GM10266 (cell line): ENCODE results near the gene ITFG1.
"Not testable (repeated sequence)": the region's sequence is repeated elsewhere in the genome, so short reads cannot be mapped to it uniquely, and the experiment has no call there.

Source experiments
- DNase-seq: peaks from one replicate; pipeline ENCODE4 v3.0.0; 2012; ENCODE audit errors: extremely low spot score
- TF ChIP-seq, protein P1 (sequence below): IDR thresholded peaks from 2 replicates; pipeline ENCODE4 v1.5.1; 2012; ENCODE audit warnings: mild to moderate bottlenecking, low read depth; ENCODE audit not compliant: control insufficient read depth, insufficient read depth; ENCODE audit errors: missing control alignments

ITFG1 gene

DNA sequence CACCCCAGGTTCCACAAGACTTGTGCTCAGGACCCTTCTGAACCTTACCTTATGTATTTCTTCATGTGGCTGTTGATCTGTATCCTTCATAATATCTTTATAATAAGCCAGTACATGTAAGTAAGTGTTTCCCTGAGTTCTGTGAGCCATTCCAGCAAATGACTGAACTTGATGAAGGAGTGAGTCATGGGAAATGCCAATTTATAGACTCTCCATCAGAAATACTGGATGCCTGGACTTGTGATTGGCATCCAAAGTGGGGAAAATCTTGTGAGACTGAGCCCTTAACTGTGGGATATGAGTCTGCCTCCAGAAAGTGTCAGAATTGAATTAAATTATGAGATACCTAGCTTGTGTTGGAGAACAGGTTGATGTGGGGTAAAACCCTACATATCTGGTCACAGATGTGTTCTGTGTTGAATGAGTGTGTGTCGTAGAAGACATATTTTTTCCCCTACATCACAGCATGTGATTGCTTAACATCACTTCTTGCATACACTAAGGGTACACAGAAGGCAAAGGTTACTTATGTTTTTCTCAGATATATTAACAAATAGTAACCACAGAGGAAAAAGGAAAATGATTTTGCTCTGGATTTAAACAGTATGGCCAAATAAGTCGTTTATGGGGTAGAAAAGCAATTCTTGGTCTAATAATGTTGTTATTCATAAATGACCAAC lies 247.0 kb downstream of the ITFG1 start:
- no peak for DNase-seq
- TF ChIP-seq, protein P1, sequence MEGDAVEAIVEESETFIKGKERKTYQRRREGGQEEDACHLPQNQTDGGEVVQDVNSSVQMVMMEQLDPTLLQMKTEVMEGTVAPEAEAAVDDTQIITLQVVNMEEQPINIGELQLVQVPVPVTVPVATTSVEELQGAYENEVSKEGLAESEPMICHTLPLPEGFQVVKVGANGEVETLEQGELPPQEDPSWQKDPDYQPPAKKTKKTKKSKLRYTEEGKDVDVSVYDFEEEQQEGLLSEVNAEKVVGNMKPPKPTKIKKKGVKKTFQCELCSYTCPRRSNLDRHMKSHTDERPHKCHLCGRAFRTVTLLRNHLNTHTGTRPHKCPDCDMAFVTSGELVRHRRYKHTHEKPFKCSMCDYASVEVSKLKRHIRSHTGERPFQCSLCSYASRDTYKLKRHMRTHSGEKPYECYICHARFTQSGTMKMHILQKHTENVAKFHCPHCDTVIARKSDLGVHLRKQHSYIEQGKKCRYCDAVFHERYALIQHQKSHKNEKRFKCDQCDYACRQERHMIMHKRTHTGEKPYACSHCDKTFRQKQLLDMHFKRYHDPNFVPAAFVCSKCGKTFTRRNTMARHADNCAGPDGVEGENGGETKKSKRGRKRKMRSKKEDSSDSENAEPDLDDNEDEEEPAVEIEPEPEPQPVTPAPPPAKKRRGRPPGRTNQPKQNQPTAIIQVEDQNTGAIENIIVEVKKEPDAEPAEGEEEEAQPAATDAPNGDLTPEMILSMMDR: no peak

DNA sequence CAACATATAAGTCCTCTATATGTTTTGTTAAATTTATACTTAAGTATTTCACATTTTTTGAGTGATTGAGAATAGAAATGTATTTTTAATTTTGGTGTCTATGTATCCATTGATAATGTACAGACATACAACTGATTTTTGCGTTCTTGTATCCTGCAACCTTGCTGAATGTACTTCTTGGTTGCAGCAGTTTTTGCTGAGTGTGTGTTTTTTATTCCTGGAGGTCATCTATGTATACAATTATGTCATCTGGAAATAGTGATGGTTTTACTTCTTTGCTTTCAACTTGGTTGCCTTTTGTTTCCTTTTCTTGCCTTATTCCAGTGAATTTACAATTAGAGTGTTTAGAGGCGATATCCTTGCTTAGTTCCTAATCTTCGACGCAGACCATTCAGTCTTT lies 249.6 kb downstream of the ITFG1 start:
- no peak for DNase-seq
- TF ChIP-seq, protein P1: no peak

DNA sequence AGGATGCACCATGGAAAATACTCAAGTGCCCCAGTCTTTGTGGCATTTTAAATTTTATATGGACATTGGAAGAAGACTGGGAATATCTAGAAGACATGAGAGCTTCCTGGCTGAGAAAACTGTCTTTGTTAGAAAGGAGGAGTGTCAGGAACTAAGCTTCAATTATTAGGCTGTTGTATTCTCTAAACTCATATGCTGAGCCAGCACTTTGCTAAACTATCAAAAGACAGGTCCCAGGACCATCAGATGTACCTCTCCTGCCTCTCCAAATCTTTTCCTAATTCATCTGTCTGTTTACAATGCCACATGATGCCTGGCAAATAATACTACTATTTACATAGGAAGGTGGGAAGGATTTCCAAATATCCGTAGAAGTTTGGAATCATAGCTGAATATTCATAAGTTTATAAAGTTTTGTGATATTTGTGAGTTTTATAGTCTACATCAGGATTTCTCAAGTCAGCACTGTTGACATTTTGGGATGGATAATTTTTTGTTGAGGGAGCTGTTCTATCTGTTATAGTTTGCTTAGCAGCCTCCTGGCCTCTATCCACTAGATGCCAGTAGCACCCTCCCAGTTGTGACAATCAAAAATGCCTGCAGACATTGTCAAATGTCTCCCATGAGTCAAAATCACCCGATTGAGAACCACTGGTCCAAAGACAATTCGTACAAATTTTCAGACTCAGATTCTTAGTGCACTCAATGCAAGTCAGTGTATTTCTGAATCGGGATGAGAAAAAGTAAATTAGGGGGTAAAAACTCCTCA lies 255.9 kb downstream of the ITFG1 start:
- TF ChIP-seq, protein P1: peak; percentile 4
- DNase-seq: no peak

DNA sequence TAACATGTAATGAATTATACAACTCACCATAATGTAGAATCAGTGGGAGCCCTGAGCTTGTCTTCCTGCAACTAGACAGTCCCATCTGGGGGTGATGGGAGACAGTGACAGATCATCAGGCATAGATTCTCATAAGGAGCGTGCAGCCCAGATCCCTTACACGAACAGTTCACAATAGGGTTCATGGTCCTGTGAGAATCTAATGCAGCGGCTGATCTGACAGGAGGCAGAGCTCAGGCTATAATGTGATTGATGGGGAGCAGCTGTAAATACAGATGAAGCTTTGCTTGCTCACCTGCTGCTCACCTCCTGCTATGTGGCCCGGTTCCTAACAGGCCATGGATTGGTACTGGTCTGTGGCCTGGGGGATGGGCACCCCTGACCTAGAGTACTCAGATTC lies 257.4 kb downstream of the ITFG1 start:
- DNase-seq: not testable (repeated sequence)

DNA sequence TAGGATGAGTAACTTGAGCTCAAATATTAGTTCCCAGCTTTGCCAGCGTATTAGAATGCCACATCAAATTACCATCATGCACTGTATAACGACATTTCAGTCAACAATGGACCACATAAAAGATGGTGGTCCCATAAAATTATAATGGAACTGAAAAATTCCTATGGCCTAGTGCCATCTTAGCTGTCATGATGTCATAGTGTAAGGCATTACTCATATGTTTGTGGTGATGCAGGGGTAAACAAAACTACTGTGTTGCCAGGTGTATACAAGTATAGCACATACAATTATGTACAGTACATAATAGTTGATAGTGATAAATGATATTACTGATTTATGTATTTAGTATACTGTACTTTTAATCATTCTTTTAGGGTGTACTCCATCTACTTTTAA lies 262.7 kb downstream of the ITFG1 start:
- TF ChIP-seq, protein P1: no peak
- DNase-seq: no peak

DNA sequence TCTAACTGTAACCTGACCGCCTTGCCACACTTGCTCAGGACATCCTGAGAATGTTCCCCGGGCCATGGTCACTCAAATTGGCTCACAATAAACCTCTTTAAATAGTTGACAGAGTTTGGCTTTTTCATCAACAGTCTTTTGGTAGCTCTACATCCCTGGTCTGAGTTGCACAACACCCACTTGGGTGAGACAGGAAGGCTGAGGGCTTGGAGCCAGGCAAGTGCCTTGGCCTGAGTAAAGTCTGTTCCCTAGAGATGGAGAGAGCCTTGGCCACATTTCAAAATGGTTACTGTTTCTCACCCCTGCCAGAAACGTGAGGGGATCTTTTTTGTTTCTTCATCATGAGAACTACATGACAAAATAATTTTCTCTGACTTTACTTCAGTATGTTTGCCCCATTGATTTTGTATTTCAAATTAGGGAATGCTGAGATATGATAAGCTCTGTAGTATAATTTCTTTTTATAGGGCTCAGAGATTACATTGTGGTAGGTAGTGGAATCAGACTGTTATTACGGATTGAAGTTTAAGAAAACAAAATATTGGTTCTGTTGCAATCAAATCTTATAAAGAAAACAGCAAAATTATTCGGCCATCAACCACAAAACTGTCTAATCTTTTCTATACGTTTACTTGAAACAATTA lies 263.2 kb downstream of the ITFG1 start:
- TF ChIP-seq, protein P1: no peak

DNA sequence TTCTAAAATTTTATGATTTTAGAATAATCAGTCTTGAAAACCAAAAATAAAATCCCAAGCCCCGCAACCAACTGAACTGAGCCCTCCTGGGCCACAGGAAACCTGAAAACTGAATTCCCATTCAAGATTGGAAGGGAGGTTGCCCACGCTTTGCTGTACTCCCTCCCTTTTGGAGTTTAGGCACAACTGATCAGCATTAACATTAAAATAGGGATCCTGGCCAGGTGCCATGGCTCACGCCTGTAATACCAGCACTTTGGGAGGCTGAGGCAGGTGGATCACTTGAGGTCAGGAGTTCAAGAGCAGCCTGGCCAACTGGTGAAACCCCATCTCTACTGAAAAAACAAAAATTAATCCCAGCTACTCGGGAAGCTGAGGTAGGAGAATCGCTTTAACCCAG lies 264.4 kb downstream of the ITFG1 start:
- TF ChIP-seq, protein P1: no peak
- no peak for DNase-seq

More for the DNA sequence above, 263.2 kb downstream of the ITFG1 start:
- no peak for DNase-seq
